ENCODE data around the gene NUDT6.
A peak's percentile ranks its signal among the peaks of the same experiment; 100 is the strongest.
"Not testable (repeated sequence)": the region's sequence is repeated elsewhere in the genome, so short reads cannot be mapped to it uniquely, and the experiment has no call there.

NUDT6 gene

GRCh38 chr4:122873821-122874593, 48.4 kb downstream of the NUDT6 start:
- FAIRE-seq, result no peak

- FAIRE-seq, result no peak
Observed at GRCh38 chr4:122873146-122873545, 49.3 kb downstream of the NUDT6 start.

GRCh38 chr4:122868235-122868634, 54.2 kb downstream of the NUDT6 start:
- FAIRE-seq, result not testable (repeated sequence)

- FAIRE-seq, result no peak
Observed at GRCh38 chr4:122865425-122865824, 57.0 kb downstream of the NUDT6 start.

GRCh38 chr4:122863639-122864038, 58.8 kb downstream of the NUDT6 start:
- FAIRE-seq, result peak; percentile 13

- no peak for FAIRE-seq
Observed at GRCh38 chr4:122861172-122861943, 61.0 kb downstream of the NUDT6 start.

- no peak for FAIRE-seq
Observed at GRCh38 chr4:122858705-122859104, 63.7 kb downstream of the NUDT6 start.

GRCh38 chr4:122857160-122857559, 65.2 kb downstream of the NUDT6 start:
- no peak for FAIRE-seq

GRCh38 chr4:122855353-122855890, 67.0 kb downstream of the NUDT6 start:
- FAIRE-seq, result peak; percentile 56

- FAIRE-seq, result peak; percentile 27
Observed at GRCh38 chr4:122854447-122855352, 67.7 kb downstream of the NUDT6 start.

GRCh38 chr4:122851568-122851967, 70.8 kb downstream of the NUDT6 start:
- FAIRE-seq, result no peak

GRCh38 chr4:122849789-122850188, 72.6 kb downstream of the NUDT6 start:
- not testable (repeated sequence) for FAIRE-seq

- FAIRE-seq, result no peak
Observed at GRCh38 chr4:122847931-122848330, 74.5 kb downstream of the NUDT6 start.

GRCh38 chr4:122845760-122846159, 76.6 kb downstream of the NUDT6 start:
- no peak for FAIRE-seq

- FAIRE-seq, result no peak
Observed at GRCh38 chr4:122845066-122845465, 77.3 kb downstream of the NUDT6 start.

GRCh38 chr4:122844391-122844790, 78.0 kb downstream of the NUDT6 start:
- FAIRE-seq, result not testable (repeated sequence)

GRCh38 chr4:122842984-122843531, 79.3 kb downstream of the NUDT6 start:
- no peak for FAIRE-seq

All from G401.6 (cell line).